Neural crest cell (in vitro differentiated cells): ENCODE measurements around the gene RPUSD2. TPM values are rescaled to one million over a fixed set of nuclear protein-coding genes. Genes with fewer than 3 reads are reported as not detected.
A peak's percentile ranks its signal among the peaks of the same experiment; 100 is the strongest.

Source experiments
- DNase-seq: peaks from one replicate; pipeline ENCODE4 v3.0.0; 2021; ENCODE audit warnings: low read depth, mixed read lengths, low spot score
- H3K27ac Mint-ChIP-seq: one replicate; pipeline ENCODE4 v1.8.0; 2021; ENCODE audit warnings: mild to moderate bottlenecking, mixed read lengths; ENCODE audit not compliant: unreplicated experiment
- H3K27me3 Mint-ChIP-seq: 2 replicates; pipeline ENCODE4 v1.8.0; 2021; ENCODE audit warnings: low read depth, mild to moderate bottlenecking, mixed read lengths
- H3K36me3 Mint-ChIP-seq: 2 replicates; pipeline ENCODE4 v1.8.0; 2021; ENCODE audit warnings: low read depth, mild to moderate bottlenecking, mixed read lengths
- H3K4me1 Mint-ChIP-seq: 2 replicates; pipeline ENCODE4 v1.8.0; 2021; ENCODE audit warnings: mixed read lengths
- H3K4me3 Mint-ChIP-seq: one replicate; pipeline ENCODE4 v1.8.0; 2021; ENCODE audit warnings: mild to moderate bottlenecking, mixed read lengths
- H3K9me3 Mint-ChIP-seq: 2 replicates; pipeline ENCODE4 v1.8.0; 2021; ENCODE audit warnings: mixed read lengths
- total RNA-seq: library from RNA; stranded (reverse); gene quantifications from 2 replicates; pipeline ENCODE4 v1.2.1, GENCODE V29; 2021
- TF ChIP-seq, protein P1 (sequence below): fragments of 200-600 bp; sonication (generic); conservative IDR thresholded peaks from 2 replicates; pipeline ENCODE4 v1.5.0; 2021; ENCODE audit warnings: antibody characterized with exemption, mild to moderate bottlenecking

The RPUSD2 gene
- total RNA-seq, 1 donor from 2014 or later: 16.9 TPM

DNA sequence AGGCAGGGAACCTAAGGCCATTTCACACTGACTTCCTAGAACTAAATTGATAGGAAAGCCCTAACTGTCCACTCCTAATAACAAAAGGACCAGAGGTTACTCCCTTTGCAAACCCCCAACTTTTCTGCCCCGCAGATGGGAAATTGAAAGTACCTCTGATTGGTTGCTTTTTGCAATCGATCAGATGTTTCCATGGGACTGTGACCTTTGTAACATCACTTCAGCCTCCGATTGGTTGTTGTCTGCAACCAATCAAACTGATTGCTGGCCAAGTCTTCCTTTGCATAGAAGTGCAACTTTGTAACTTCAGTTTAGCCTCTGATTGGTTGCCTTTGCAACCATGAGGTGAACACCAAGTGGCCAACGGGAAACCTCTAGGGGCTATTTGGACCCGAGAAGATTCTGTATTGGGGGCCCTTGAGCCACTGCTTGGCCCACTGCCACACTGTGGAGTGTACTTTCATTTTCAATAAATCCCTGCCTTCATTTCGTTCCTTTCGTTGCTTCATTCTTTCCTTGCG lies 13.7 kb downstream of the RPUSD2 start:
- TF ChIP-seq, protein P1, sequence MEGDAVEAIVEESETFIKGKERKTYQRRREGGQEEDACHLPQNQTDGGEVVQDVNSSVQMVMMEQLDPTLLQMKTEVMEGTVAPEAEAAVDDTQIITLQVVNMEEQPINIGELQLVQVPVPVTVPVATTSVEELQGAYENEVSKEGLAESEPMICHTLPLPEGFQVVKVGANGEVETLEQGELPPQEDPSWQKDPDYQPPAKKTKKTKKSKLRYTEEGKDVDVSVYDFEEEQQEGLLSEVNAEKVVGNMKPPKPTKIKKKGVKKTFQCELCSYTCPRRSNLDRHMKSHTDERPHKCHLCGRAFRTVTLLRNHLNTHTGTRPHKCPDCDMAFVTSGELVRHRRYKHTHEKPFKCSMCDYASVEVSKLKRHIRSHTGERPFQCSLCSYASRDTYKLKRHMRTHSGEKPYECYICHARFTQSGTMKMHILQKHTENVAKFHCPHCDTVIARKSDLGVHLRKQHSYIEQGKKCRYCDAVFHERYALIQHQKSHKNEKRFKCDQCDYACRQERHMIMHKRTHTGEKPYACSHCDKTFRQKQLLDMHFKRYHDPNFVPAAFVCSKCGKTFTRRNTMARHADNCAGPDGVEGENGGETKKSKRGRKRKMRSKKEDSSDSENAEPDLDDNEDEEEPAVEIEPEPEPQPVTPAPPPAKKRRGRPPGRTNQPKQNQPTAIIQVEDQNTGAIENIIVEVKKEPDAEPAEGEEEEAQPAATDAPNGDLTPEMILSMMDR: no peak
- no peak for DNase-seq
- H3K4me1 Mint-ChIP-seq: no peaks in the 10 kb centered on the region
- peaks cover 2% of the 10 kb centered on the region for H3K36me3 Mint-ChIP-seq
- no peak overlapping the region for H3K4me3 Mint-ChIP-seq
- no peaks in the 10 kb centered on the region for H3K27me3 Mint-ChIP-seq
- H3K27ac Mint-ChIP-seq: no peak overlapping the region
- peaks cover 2% of the 10 kb centered on the region for H3K9me3 Mint-ChIP-seq

DNA sequence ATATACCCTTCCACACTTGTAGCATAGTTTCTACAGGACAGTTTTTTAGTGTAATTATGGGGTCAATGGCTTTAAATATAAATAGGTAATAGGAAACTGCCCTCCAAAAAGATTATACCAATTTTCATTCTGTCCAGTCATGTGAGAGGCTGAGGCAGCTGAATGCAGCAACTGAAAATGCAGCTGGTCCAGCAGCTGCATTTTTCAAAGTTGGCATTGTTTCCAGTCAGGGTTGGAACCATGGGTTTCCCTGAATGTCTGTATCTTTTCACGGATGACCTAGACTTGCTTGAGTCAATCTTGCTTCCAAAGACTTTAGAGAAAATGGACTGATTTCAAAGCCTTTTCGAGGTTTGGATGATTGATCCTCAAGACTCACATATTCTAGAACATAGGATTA lies 15.1 kb downstream of the RPUSD2 start:
- H3K4me3 Mint-ChIP-seq: no peak overlapping the region

DNA sequence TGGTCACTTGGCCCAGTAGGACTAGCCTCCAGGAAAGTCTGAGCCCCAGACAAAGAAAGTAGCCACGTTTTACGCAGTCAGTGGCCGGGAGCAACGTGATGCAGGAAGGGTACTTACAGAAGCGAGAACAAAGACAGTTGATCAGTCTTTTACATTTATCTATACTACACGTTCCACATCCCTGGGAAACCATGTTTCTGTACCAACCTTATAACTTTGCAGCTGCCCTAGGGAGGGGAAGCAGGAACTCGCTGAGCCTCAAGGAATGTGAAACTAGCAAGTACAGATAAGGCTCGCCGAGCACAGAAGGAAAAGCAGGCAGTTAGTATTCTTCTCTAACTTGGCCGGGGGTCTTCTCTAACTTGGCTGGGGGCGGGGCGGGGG lies 21.6 kb downstream of the RPUSD2 start:
- Mint-ChIP-seq H3K4me3 (peak overlapping the region; percentile 65), H3K4me1 (peaks cover 21% of the 10 kb centered on the region), H3K9me3 (peaks cover 2% of the 10 kb centered on the region), H3K27me3 (peaks cover 18% of the 10 kb centered on the region), H3K36me3 (peaks cover 4% of the 10 kb centered on the region), H3K27ac (no peak overlapping the region)
- DNase-seq: no peak
- TF ChIP-seq, protein P1: no peak

More for the DNA sequence above, 15.1 kb downstream of the RPUSD2 start:
- Mint-ChIP-seq H3K36me3 (no peaks in the 10 kb centered on the region), H3K27me3 (no peaks in the 10 kb centered on the region), H3K27ac (no peak overlapping the region), H3K9me3 (no peaks in the 10 kb centered on the region), H3K4me1 (no peaks in the 10 kb centered on the region)
- no peak for DNase-seq
- TF ChIP-seq, protein P1: no peak

DNA sequence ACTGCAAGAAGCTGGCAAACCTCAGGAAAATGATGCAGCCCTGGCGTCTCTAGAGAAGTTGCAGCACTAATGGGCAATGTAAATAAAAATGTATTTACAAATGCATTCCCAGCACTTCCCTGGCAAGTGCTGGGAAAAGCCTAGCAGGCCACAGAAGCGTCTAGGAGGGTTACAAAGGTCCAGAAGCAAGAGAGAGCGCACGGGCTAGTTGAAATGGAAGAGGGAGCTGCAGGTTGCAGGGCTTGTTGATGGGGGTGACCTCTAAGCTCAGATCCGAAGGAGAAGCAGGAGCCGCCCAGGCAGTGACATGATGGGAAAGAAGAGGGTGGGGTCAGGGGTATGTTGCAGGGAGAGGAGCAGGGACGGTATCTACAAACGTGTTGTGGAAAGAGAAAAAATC lies 22.3 kb downstream of the RPUSD2 start:
- TF ChIP-seq, protein P1: no peak
- H3K36me3 Mint-ChIP-seq: peaks cover 4% of the 10 kb centered on the region
- DNase-seq: no peak
- peaks cover 25% of the 10 kb centered on the region for H3K4me1 Mint-ChIP-seq
- peak overlapping the region; percentile 79 for H3K4me3 Mint-ChIP-seq
- peaks cover 2% of the 10 kb centered on the region for H3K9me3 Mint-ChIP-seq
- peaks cover 18% of the 10 kb centered on the region for H3K27me3 Mint-ChIP-seq
- no peak overlapping the region for H3K27ac Mint-ChIP-seq

DNA sequence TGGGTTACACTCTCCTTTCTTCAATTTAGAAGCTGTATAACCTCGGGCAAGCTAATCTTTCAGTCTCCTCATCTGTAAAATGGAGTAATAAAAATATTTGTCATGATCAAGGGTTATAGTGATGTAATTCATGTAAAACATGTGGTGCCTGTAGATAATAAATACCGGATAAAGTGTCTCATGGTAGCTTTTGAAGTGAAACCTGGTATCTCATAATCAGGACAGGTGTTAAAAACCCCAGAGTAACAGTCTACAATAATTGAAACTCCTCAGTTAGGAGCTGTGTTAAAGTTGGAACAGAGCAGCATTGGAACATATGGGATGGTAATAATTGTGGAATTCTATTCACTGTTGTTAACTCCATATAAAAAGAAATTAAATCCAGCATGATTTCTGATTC lies 24.1 kb downstream of the RPUSD2 start:
- peaks cover 18% of the 10 kb centered on the region for H3K27me3 Mint-ChIP-seq
- H3K4me3 Mint-ChIP-seq: peak overlapping the region; percentile 97
- H3K9me3 Mint-ChIP-seq: peaks cover 2% of the 10 kb centered on the region
- no peak overlapping the region for H3K27ac Mint-ChIP-seq
- TF ChIP-seq, protein P1: no peak
- DNase-seq: no peak
- H3K36me3 Mint-ChIP-seq: peaks cover 4% of the 10 kb centered on the region
- H3K4me1 Mint-ChIP-seq: peaks cover 25% of the 10 kb centered on the region
